Stimulated activated naive CD4-positive, alpha-beta T cell treated with Interleukin-2 at 50 U/mL for 16 hours (primary cell): ENCODE data around the gene PNLIP.

Source experiments
- DNase-seq: peaks from one replicate; lab custom pipeline; 2025; lab: John Stamatoyannopoulos, UW

The PNLIP gene

DNA sequence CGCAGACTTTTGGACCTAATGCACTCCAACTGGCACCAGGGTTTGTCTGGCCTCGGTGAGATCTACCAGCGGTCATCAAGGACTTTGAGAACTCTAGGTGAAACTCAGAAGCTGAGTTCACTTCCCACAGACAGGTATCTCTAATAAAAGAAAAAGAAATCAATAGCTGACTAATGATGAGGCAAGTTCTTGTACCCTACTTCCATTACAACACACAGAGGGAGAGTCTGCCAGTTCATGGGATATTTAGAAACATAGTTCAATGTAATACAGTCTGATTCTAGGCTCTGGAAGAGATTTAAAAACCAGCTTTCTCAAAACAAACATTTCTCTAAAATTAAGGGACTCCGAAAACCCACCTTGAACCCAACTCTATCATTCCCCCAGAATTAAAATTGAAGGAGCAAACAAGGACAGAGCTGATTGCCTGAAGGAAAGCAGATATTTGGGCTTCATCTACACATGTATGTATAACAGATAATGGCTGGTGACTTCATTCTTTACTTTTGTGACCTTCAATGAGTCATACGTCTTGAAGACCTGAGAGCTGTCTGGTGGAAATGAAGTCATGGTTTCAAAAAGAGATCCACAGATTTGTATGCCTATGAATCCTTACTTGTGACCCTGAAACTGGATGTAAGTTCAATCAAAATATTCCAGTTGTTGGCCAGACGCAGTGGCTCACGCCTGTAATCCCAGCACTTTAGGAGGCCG lies 42.3 kb downstream of the PNLIP start:
- DNase-seq, result no peak

DNA sequence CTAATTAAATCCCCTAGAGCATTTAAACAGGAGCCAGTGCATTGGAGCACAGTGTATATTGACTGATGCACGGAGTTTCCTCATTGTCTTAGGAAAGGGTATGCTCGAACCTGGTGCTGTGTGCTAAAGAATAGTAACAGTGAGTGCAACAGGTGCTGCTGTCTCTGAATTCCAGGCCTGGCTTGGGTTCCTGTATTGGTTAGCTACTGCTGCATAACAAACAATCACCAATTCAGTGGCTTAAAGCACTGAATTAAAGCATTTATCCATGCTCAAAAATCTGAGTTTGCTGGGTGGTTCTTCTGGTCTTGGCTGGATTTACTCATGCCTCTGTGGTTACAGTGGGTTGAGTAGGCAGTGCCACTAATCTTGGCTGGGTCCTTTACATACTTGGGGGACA lies 43.3 kb downstream of the PNLIP start:
- DNase-seq, result no peak

DNA sequence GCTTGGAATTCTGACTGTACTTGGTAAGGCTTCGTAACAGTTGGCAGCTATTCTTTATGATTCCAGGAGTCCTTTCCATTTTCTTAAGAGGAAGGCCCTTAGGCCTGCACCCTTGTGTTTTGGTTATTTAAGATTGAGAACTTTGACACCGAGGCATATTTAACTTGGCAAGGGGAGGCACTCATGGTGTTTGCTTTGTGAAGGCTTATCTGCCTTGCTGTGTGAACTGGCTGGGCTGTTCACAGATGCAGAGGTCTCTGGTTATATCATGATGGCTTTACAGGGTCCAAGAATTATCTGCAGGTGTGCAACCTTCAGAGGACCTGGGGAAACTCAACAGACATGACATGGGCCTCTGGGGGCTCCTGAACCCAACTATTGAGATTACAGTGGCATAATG lies 44.2 kb downstream of the PNLIP start:
- no peak for DNase-seq

DNA sequence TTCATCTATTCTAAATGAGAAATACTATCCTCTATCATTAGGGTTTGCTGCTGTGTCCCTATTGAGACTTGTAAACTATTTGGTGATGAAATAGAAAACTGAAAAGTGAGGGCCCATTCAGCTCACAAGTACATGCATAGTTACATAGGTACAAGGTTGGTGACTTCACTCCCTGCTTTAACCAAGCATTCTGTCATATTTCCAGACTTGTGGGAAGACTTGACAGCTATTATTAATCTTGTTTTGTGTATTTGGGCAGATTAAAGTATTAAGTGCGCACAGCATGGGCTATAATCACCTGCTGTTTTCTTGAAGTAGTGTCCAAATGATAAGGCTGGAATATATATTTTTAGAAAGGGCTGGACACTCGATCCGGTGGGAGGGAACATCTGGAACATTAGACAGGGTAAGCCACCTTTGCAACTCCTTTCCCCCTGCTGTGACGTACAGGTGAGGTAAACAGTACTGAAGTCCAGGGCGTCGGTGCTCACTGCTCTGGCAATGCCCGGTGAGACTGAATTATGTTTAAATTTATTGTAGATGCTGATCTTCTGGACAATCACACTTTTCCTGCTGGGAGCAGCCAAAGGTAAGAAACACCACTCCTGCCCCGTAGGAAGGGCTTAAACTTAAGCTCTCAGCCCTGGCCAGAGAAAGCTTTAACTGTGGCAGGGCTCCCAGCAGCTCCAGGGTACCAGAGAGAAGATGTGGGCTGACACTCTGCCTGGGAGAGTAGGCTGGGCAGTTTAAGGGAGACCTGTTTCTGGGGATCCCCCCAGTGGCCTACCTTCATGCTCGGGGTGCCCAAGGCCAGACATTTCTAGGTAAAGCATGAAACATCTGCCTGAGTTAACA lies 45.1 kb downstream of the PNLIP start, which contains the start of gene PNLIPRP1:
Gene PNLIPRP1, plus strand, starts transcription at position 370 of the 855 bp plus-strand sequence. Its CDS starts 171 bp downstream, at position 541.
- no peak for DNase-seq

DNA sequence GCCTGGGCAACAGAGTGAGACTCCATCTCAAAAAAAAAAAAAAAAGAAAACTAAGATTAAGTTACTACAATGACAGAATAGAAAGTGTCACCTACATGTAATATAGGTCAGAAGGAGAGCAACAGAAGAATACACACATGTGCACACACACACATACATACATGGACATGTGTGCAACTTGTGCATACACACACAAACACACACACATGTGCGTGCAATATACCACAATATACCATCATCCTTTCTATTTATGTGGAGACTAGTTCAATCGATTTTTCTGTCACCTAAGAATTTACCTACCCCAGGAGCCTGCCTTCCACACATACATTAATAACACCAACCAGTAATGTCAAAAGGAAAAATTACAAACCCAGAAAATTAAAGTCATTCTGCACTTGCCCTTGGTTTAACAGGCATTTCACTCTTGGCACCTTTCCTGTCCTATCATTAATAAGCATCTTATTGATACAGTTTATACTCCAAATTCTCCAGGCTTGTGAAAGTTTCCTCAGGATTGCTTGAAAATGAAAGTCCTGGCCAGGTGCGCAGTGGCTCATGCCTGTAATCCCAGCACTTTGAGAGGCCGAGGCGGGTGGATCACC lies 47.5 kb downstream of the PNLIP start:
- no peak for DNase-seq

DNA sequence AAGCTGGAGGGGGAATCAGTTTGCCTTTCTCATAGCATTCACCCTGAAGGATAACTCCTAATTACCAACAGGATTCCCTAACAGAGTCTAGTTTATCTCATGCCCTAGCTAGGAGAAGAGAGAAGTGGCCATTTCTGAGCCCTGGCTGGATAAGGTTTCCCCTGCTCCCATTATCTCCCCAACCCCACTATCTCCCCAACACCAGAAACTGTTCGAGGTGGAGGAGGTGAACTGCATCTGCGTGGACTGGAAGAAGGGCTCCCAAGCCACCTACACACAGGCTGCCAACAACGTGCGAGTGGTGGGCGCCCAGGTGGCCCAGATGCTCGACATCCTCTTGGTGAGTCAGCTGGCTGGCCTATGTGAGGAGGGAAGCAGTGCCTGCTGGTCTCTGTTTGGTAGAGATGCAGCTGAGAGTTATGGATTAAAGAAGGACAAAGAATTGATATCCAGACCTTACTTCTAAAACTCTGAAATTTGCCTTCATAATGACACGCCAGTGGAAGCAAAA lies 48.8 kb downstream of the PNLIP start:
- DNase-seq, result no peak

DNA sequence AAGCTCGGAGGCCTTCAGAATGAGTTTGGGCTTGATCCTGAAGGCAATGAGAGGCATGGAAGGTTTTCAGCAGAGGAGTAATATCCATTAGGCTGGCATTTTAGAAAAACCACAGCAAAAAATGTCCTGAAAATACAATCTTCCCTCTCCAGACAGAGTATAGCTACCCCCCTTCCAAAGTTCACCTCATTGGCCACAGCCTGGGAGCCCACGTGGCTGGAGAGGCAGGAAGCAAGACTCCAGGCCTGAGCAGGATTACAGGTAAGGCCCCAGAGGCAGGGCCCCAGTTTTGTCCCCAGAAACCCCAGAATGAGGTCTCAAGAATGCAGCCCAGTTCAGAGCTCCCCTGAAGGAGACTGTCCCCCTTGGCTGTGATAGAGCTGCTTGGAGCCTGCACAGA lies 50.3 kb downstream of the PNLIP start:
- DNase-seq, result no peak

DNA sequence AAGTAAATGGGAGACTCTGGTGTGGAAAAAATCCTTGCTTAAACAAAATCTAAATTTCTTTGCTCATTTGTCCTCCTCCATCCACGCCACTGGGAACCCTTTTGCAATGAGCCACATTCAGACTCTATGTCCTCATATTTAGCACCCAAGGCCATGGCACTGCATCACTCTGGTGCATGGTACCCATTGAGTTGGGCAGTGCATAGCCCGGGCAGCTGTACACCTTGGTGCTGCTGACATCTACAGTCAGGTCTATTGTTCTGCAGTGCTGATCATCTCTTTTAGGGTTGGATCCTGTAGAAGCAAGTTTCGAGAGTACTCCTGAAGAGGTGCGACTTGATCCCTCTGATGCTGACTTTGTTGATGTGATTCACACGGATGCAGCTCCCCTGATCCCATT lies 51.8 kb downstream of the PNLIP start:
- no peak for DNase-seq

DNA sequence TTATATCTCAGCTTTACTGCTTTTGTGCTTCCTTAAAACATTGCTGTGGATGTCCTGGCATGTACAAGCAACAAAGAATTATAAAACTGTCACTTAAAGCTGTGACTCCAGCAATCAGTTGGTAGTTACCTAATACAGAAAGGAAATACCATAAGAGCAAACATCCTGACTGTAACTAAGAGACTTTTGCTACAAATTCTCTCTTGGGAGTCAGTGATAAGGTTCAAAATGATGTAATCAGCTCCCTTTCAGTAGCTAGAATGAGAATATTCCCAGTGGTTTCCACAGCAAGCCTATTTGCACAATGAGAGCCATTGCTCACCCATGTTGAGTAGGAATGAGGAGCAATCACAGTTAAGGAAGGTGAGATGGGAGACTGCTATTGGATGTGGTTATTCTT lies 52.6 kb downstream of the PNLIP start:
- no peak for DNase-seq

DNA sequence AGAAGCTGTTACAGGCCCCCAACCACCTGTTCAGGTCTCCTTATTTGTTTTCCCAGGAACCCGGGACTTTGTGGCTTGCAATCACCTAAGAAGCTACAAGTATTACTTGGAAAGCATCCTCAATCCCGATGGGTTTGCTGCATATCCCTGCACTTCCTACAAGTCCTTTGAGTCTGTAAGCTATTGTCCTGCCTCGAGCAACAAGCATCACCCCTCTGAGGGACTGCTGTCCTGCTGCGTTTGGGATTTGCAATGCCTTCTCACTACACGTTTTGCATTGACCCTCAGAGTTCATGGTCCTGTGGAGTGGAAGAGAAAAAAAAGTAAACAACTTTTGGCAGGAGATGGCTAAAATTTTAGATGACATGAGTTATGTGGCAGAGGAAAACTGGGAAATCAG lies 54.3 kb downstream of the PNLIP start:
- DNase-seq, result no peak

DNA sequence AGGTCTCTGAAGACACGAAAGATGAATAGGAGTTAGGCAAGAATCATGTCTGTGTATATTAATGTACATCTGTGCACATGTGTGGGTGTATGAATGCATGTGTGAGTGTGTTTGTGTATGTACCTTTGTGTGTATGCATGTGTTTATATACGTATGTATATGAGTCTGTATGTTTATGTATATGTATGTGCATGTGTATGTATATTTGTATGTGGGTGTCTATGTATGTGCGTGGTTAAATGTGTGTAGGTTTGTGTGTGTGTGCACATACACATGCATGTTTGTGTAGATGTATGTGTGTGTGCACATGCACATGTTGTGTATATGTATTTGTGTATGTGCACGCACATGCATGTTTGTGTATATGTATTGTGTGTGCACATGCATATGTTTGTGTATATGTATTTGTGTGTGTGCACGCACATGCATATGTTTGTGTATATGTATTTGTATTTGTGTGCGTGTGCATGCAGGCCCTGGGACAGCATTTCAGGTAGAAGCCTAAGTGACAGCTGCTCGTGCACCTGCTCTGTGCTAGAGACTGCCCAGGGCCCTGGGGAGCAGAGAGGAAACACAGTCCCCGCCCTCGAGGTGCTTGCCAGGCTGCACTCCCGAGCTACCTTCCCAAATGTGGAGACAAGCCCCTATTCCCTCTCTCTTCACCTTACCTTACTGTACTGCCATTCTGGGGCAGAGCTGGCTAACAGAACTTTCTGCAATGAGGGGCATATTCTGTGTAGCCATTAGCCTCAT lies 57.1 kb downstream of the PNLIP start:
- no peak for DNase-seq

DNA sequence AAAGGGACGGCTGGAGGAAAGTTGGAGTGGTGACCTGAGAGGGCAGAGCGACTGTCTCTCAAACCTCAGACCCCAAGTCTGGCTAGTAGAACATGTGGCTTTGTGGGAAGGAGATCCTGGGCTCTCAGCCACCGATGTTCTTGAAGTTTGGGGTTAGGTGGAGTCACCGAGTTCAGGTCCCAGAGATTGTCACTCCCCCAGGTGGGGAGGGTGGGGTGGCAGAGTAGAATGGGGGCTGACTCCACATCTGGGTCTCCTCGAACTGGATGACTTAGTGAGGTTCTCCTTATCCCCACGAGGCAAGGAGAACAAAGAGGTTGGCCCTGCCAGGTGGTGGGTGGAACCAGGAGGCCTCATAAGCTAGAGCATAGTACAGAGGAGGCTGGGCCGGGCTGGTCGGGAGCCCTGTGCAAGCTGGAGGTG lies 60.3 kb downstream of the PNLIP start:
- DNase-seq, result no peak

DNA sequence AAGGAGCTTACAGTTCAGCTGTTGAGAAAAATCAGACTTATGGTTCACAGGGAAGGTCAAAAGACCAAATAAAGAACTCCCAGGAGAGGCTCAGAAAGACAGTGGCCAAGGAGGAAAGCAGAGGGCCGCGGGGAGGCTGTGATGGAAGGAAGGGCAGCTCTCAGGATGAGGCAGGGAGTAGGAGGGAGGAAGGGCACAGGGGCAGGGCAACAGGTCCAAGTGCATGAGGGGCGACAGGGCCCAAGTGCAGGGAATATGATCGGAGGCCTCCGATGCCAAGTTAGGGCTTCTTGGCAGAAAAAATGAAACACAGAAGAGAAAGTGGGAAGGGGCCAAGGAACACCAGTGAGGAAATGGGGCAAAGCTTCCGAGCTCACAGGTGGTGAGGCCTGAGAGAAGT lies 61.6 kb downstream of the PNLIP start:
- DNase-seq, result no peak

DNA sequence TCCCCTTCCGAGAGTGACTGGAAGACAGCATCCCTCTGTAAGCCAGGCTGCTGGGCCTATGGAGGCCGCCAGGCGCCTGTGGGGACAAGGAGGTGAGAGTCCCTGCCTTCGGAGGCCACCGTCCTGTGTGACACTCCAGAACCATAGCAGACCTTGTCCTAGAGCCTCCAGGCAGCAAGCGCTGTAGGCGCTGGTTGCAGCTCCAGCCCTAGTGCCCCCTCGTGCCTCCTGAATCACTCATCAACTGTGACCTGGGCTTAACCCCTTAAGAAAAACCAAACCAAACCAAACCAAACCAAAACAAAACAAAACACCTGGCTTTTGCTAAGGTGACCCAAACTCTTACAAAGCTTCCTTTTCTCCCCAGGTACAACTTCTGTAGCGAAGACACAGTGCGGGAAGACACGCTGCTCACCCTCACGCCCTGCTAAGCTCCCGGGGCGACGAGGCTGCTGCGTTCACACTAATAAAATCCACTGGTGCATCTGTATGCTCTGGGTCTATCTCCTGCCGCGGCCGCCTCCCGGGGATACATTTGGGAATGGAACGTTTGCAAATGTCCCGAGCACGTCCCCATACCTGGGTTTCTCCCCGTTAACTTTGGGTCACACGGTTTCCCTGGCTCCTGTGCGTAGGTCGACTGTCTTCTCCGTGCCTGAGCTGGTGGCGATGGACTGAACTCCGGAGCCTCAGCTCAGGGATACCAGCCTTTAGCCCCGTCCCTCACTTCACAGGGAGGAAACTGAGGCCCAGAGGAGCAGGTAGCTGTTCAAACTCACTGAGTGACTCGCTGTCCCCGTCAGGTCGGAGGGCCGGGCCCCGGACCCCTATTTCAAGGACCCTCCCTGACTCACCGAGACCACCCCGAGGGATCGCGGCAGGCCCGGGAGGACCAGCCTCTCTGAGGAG lies 63.2 kb downstream of the PNLIP start:
- no peak for DNase-seq

DNA sequence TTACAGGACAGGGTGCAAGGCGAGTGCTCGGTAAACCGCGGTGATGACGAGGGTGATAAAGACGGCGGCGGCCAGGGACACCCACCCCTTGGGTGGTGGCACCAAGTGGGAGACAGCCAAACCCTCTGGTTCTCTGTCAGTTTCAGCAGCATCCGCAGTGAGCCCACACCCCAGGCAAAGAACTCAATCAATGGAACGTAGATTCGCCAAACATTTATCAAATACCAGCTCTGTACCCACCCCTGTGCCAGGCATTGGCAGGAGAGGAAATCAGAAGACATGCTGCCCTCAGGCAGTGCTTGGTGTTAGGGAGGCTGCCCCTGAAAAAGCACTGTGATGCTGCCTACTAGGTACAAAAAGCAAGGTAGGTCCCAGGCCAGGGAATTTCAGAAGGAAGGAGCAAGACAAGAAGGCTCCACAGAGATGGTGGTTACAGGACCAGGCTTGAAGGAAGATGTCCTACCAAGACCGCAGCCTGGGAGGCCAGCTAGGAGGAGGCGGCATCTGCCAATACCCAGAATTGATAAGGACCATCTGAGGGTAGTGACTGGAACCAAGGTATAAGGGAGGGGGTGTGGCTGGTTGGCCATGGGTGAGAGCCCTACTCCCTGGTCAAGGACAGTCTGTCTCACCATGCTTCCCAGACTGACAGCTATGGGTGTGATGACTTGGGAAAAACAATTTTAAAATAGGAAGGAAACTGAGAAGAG lies 64.9 kb downstream of the PNLIP start:
- DNase-seq, result no peak

DNA sequence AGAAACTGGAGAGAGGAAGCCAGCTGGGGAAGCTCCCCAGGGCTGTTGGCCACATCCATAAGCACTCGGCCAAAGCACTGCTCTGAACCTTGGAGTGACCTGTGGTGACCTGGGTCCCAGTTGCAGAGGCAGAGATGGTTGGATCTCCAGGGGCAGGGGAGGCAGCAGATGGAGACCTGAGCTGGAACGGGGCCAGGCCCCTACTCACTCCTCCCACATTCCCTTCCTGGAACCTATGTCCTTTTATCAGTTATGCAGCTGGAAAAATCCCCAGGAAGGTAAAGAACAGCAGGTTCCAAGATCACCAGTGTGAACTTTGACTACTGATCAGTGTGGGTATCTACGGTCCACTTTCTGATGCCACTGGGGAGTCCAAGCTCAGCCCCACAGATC lies 65.4 kb downstream of the PNLIP start:
- DNase-seq, result no peak

DNA sequence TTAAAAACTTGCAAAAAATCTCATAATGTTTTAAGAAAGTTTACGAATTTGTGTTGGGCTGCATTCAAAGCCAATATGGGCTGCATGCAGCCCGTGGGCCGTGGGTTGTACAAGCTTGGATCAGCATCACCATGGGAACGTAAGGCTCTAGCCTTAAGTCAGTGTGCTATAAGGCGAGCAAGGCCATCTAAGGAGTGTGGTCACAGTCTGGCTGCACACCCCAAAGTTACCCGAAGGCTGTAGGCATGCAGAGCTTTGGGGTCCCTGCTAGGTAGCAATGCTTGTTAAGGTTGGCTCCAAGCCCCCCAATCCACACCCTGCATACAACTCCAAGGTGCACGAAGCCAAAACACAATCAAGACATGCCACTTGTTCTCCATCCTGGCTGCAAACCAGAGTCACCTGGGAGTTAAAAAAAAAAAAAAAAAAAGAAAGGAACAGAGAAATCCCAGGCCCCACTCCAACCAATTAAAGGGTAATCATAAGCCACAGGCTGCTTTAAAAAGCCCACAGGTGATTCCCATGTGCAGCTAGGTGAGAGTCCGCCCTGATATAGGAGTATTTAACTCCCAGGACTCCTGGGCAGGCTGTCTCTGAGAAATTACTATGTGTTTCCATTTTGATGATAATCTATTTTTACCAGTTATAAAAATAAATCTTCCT lies 66.5 kb downstream of the PNLIP start:
- no peak for DNase-seq

DNA sequence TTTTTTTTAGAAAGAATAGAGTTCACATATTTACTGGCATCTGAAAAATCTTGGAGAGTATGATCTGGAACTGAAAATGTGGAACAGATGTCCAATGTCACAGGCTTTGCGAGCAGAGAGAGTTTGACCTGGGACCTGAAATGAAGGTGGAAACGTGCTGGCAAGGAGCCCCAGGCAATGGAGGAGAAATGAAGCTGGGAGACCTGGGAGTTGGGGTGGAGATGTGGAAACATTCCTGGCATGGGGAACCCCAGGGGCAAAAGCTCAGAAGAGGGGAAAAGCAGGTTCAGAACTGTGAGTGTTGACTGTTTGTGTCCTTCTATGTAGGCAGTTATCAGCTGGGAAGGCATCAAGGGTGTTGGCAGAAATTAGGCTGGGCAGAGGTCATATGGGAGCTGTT lies 67.7 kb downstream of the PNLIP start:
- no peak for DNase-seq

DNA sequence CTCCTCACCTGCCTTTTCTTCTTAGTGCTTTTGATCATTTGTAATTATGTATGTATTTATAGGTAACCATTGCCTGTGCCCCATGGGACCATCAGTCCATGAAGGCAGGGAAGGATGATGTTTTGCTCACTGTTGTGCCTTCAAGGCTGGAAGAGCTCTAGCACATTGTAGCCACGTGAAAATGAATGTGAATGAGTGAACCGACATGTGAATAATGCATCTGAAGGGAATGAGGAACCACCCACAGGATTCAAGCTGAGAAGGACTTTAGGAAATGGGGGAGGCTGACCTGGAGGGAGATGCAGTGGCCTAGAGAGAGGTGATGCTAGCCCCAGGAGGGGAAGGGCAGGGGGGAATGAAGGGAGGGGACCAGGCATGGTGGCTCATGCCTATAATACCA lies 69.1 kb downstream of the PNLIP start:
- DNase-seq, result no peak
